ENCODE data around the gene NKAPD1.

The NKAPD1 gene

DNA sequence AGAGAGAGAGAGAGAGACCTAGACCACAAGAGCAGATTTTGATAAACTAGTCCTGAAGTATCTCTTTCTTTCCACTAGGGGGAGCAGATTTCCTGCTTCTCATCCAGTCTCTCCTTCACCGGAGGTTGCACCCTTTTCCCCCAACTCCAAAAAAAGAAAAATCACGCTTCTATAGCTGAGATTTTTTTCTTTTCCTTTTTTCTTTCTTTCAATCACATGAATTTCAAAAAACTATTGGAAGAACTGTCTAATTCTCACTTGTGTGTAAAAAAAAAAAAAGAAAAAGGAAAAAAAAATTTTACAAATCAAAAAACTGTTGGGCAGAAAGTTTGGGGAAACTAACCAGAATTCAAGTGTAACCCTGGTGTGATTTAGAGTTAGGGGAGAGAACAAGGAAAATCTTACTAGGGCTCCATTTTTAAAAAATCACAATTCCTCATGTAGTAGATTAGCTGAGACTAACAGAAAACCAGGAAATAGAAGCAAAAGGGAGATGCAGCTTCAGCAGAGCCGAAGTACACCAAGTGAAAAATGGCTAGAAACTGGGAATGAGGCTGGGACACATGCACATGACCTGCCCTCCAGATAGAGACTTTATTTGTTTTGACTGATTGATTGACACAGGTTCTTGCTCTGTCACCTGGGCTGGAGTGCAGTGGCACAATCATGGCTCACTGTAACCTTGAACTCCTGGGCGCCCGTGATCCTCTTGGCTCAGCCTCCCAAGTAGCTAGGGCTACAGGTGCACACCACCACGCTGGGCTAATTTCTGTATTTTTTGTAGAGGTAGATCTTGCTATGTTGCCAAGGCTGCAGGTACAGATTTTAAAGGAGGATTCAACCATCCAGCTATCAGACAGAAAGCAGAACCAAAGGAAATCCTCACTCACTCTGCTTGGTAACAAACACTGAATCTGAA lies 39.7 kb downstream of the NKAPD1 start:
- DNase-seq (ENCODE audit: low spot score): no peak
- TF ChIP-seq, protein P1, sequence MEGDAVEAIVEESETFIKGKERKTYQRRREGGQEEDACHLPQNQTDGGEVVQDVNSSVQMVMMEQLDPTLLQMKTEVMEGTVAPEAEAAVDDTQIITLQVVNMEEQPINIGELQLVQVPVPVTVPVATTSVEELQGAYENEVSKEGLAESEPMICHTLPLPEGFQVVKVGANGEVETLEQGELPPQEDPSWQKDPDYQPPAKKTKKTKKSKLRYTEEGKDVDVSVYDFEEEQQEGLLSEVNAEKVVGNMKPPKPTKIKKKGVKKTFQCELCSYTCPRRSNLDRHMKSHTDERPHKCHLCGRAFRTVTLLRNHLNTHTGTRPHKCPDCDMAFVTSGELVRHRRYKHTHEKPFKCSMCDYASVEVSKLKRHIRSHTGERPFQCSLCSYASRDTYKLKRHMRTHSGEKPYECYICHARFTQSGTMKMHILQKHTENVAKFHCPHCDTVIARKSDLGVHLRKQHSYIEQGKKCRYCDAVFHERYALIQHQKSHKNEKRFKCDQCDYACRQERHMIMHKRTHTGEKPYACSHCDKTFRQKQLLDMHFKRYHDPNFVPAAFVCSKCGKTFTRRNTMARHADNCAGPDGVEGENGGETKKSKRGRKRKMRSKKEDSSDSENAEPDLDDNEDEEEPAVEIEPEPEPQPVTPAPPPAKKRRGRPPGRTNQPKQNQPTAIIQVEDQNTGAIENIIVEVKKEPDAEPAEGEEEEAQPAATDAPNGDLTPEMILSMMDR (IDR thresholded peaks at IDR 0.05): peak; percentile 56
- no peak overlapping the region for H3K27ac ChIP-seq
- no peak overlapping the region for H3K4me3 ChIP-seq

DNA sequence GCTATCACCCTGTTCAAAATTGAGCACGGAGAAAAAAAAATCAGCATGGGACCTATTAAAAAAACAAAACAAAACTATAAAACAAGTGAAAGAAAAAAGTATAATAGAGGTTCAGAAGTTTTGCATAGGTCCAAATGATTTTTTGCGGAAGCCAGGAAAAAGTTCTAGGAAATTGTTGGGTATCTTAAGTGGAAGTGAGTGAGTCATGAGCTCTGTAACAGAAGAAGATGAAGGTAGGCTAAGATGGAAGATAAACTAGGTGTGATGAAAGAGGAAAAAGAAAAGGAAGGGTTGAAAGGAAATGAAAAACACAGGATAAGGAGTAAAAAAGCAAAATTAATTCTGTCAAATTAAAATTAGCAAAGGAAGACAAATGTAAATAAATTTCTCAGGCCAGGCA lies 40.4 kb downstream of the NKAPD1 start:
- no peak overlapping the region for H3K27ac ChIP-seq
- H3K4me3 ChIP-seq: no peak overlapping the region
- TF ChIP-seq, protein P1 (IDR thresholded peaks at IDR 0.05): no peak
- no peak for DNase-seq (ENCODE audit: low spot score)

DNA sequence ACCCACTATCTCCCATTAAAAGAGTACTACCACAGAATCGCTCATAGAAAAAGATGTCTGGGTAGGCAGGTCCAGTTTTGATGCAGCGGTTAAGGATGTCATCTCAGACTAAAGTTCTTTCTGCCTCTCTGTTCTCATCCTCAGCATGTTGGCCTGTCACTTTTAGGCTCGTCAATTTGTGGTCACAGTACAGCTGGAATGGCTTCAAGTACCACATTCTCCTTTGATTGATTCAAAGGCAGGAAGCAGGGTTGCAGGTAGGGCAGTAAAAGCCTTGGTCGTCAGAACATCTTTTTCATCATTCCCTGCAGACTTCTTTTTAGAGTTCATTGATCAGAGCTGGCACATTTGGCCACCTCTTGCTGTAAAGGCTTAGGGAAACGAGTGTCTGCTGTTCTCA lies 41.3 kb downstream of the NKAPD1 start:
- H3K27ac ChIP-seq: no peak overlapping the region
- TF ChIP-seq, protein P1 (IDR thresholded peaks at IDR 0.05): no peak
- DNase-seq (ENCODE audit: low spot score): no peak
- no peak overlapping the region for H3K4me3 ChIP-seq

DNA sequence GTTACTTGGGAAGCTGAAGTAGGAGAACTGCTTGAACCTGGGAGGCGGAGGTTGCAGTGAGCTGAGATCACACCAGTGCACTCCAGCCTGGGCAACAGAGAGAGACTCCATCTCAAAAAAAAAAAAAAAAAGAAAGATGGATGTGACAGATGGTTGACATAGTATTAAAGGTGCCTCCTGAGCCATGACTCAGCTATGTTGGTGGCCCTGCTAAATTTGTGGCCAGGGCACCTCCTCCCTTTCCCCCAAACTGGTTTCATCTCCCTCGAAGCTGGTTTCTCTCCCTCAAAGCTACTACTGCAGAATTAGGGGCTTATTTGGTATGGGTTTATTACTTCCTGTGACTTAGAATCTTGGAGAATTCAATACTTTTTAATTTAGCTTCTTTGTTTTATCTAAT lies 44.1 kb downstream of the NKAPD1 start:
- H3K4me3 ChIP-seq: no peak overlapping the region
- H3K27ac ChIP-seq: no peak overlapping the region
- TF ChIP-seq, protein P1 (IDR thresholded peaks at IDR 0.05): no peak
- DNase-seq (ENCODE audit: low spot score): no peak

DNA sequence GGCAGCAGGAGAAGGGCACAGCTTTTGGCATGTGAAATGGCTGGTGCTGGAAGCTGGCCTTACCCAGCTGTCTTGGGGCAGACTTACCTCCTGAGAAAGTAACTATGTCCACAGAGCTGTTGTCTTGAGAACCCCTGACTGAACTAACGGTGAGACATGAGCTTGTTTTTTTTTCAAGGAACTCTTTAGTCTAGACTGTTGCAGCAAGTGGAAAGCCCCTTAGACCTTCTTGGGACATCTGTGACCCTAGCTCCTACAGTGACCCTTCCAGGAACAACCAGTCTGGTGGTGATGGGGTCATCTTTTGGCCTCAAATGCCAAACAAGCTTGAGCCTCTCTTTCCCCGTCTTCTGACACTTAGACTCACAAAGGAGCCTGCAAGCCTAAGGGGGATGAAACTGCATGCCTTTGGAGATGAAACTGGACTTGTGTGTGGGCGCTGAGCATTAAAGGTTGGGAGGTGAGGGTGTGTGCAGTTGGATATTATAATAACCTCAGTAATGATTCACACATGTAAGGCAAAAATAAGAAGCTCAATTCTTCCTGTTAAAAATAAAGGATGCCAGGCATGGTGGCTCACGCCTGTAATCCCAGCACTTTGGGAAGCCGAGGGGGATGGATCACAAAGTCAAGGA lies 48.0 kb downstream of the NKAPD1 start:
- H3K27ac ChIP-seq: no peak overlapping the region
- no peak overlapping the region for H3K4me3 ChIP-seq
- TF ChIP-seq, protein P1 (IDR thresholded peaks at IDR 0.05): no peak
- DNase-seq (ENCODE audit: low spot score): no peak

DNA sequence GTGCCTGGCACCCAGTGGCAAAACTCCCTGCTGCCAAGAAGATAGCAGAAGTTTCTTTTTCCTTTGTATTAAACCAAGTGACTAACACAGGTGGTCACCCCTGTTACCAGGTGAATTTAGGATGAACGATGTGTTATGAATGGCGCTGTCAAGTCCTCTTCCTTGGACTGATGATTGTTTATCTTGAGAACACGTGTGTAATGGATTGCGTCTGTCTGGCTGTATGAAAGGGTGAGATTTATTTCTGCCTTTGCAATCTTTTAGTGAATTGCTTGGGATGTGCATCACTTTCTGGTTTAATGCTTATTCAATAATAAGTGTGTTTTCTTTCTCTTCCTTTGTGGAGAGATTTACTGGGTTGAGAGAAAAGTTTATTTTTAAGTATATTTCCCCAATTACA lies 49.0 kb downstream of the NKAPD1 start:
- no peak overlapping the region for H3K4me3 ChIP-seq

More for the DNA sequence above, 49.0 kb downstream of the NKAPD1 start:
- no peak overlapping the region for H3K27ac ChIP-seq
- DNase-seq (ENCODE audit: low spot score): no peak
- TF ChIP-seq, protein P1 (IDR thresholded peaks at IDR 0.05): no peak
